ENCODE measurements around the gene ARHGAP31.
"Not testable (repeated sequence)": the region's sequence is repeated elsewhere in the genome, so short reads cannot be mapped to it uniquely, and the experiment has no call there.

Gene ARHGAP31, protein sequence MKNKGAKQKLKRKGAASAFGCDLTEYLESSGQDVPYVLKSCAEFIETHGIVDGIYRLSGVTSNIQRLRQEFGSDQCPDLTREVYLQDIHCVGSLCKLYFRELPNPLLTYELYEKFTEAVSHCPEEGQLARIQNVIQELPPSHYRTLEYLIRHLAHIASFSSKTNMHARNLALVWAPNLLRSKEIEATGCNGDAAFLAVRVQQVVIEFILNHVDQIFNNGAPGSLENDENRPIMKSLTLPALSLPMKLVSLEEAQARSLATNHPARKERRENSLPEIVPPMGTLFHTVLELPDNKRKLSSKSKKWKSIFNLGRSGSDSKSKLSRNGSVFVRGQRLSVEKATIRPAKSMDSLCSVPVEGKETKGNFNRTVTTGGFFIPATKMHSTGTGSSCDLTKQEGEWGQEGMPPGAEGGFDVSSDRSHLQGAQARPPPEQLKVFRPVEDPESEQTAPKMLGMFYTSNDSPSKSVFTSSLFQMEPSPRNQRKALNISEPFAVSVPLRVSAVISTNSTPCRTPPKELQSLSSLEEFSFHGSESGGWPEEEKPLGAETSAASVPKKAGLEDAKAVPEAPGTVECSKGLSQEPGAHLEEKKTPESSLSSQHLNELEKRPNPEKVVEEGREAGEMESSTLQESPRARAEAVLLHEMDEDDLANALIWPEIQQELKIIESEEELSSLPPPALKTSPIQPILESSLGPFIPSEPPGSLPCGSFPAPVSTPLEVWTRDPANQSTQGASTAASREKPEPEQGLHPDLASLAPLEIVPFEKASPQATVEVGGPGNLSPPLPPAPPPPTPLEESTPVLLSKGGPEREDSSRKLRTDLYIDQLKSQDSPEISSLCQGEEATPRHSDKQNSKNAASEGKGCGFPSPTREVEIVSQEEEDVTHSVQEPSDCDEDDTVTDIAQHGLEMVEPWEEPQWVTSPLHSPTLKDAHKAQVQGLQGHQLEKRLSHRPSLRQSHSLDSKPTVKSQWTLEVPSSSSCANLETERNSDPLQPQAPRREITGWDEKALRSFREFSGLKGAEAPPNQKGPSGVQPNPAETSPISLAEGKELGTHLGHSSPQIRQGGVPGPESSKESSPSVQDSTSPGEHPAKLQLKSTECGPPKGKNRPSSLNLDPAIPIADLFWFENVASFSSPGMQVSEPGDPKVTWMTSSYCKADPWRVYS (N-terminal part only)

DNA sequence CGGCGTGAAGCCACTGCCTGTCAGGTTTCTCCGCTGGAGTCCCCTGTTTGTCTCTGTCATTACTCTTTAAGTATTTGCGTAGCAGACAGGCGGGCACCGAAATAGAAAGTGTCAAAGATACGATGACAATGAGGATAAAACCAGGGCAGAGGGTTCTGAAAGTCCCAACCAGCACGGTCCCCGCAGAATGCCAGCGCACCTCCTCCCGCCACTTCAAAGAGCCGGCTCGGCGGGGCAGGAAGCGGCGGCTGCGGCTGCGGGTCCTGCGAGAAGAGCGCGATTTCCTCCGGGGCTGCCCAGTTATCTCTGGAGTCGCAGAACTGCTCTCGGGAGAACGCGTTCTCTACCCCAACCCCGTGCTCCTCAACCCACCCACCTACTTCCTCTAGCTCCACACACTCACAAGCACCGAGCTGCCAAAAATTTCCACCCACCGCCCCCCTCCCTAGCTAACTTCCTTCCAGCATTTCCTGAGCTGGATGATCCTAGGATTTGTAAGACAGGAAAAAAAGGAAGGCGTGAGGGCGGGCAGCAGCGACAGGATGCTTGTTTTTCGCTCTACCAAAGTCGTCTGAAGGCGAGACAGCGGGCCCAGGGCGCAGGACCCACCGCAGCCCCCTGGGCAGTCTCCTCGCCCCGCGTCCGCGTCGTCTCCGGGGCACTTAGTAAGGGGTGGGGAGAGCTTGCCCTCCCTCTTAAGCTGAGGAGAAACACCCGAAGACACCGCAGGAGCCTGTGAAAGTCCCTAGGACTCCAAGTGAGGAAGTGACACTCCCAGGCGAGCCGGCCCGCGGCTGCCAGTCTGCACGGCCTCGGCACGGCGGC lies at the start of gene ARHGAP31:
ARHGAP31 (plus strand) TSS at position 513 of the 825 bp plus-strand sequence. CDS start 522 bp downstream, outside the sequence.
- no peak for DNase-seq (ENCODE audit: low read depth)

DNA sequence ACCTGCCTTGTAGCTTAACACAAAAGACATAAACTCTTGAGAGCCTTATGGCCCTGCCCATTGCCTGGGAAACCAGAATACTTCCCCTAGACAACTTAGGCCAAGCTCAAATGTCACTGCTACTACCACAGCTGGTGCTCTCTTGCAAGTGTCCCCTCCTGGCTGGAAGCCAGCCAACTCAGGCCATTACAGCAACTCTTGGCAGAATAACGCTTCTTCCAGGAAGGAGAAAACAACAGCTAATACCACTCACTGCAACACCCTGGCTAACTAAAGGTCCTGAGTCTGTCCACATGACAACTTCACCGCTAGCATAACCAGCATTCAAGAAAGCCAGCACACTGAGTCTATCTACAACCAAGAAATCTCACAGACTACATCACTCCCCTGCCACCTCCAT lies 48.4 kb upstream of the ARHGAP31 start:
- DNase-seq (ENCODE audit: low read depth) = no peak

GRCh38 chr3:119255214-119255613 lies 39.0 kb upstream of the ARHGAP31 start:
- no peak for DNase-seq (ENCODE audit: low read depth)

DNA sequence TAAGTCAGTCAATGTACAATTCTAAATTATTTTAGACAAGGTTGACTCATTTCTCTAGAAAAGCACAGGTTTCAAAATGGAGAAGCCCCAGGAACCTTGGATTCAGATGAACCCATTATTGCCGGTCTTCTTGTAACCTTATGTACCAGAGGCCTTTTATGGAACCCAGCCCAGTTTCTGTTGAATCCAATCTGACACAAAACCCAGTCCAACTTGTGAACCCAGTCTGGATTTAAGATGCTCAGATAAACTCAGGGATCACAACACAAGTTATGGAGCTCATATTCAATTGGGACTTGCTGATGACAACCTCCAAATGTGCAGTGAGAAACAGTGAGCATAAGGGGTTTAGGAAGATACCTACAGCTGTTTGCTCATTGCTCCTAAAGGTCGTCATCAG lies 37.1 kb upstream of the ARHGAP31 start:
- no peak for DNase-seq (ENCODE audit: low read depth)

DNA sequence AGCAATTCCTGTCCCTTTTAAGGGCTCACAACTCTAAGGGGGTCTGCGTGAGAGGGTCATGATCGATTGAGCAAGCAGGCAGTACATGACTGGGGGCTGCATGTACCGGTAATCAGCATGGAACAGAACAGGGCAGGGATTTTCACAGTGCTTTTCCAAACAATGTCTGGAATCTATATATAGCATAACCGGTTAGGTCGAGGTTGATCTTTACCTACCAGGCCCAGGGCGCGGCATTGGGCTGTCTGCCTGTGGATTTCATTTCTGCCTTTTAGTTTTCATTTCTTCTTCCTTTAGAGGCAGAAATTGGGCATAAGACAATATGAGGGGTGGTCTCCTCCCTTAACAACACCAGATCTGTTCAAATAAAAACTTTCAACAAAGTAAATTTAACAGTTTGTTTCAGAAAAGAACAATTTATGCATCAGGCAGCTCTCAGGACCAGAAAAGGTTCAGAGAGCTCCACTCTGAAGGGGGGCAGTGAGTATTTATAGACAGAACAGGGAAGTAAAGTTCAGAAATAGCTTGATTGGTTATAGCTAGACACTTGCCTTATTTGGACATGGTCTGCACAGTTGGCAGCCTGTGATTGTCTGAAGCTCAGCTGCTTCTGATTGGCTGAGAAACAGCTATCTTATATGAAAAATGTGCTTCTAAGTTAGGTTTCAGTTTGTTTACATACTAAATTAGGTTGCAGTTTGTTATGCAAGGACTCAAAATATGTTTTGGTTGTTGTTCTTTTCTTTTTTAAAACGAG lies 36.4 kb upstream of the ARHGAP31 start:
- no peak for DNase-seq (ENCODE audit: low read depth)

- no peak for DNase-seq (ENCODE audit: low read depth)
These were observed 35.3 kb upstream of the ARHGAP31 start for GRCh38 chr3:119258915-119259314.

DNA sequence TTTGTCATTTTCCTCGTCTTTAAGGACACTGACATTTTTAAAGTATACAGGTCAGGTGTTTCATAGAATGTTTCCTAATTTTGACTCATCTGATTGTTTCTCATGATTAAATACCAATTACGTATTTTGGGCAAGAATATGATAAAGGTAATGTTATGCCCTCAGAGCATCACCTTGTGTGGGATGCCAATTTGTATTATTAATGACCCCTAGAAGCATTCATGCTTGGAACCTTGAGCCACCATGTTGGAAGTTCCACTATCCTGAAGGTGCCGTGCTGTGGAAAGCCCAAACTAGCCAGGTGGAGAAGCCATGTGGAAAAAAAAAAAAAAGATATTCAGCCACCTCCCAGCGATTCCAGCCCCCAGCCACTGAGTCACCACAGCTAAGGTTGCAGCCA lies 34.4 kb upstream of the ARHGAP31 start:
- DNase-seq (ENCODE audit: low read depth) = no peak

DNA sequence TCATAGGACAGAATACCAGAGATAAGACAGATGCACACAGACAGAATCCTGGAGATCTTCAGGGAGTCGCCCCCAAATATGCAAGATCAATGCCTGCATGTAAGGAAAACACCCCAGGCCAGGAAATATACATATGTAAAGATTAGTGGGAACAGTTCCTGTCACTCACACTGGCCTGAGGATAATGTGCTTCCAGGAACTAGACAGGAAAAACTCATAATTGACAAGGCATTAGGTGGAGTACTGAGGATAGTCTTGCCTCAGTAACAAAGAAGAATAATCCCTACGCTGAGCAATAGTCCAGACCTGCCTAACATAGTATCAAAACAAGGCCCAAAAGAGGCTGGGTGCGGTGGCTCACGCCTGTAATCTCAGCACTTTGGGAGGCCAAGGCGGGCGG lies 33.1 kb upstream of the ARHGAP31 start:
- DNase-seq (ENCODE audit: low read depth) = no peak

- not testable (repeated sequence) for DNase-seq (ENCODE audit: low read depth)
These were observed 24.0 kb upstream of the ARHGAP31 start for GRCh38 chr3:119270212-119270611.

GRCh38 chr3:119276680-119277079 lies 17.5 kb upstream of the ARHGAP31 start:
- DNase-seq (ENCODE audit: low read depth) = no peak

DNA sequence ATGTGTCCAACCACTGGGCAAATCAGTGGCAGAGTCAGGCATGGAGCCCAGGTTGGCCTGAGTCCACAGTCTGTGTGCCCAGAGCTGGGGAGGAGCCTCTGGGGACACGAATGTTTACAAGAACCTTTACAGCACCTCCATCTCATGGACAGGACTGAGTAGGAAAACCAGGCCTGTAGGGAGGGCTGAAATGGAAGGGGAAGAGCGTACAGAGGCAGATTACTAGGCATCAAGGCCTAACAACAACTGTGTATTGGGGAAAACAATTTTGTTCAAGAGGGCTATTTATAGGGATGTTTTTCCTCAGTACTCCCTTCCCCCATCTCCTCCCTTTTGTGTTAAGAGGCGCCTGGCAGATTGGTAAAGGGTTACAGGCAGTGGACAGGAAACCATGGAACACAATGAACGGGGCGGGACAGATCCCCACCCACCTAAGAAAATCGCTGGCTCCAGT lies 15.1 kb upstream of the ARHGAP31 start:
- DNase-seq (ENCODE audit: low read depth) = no peak

- DNase-seq (ENCODE audit: low read depth) = no peak
These were observed 14.5 kb upstream of the ARHGAP31 start for GRCh38 chr3:119279584-119280243.

DNA sequence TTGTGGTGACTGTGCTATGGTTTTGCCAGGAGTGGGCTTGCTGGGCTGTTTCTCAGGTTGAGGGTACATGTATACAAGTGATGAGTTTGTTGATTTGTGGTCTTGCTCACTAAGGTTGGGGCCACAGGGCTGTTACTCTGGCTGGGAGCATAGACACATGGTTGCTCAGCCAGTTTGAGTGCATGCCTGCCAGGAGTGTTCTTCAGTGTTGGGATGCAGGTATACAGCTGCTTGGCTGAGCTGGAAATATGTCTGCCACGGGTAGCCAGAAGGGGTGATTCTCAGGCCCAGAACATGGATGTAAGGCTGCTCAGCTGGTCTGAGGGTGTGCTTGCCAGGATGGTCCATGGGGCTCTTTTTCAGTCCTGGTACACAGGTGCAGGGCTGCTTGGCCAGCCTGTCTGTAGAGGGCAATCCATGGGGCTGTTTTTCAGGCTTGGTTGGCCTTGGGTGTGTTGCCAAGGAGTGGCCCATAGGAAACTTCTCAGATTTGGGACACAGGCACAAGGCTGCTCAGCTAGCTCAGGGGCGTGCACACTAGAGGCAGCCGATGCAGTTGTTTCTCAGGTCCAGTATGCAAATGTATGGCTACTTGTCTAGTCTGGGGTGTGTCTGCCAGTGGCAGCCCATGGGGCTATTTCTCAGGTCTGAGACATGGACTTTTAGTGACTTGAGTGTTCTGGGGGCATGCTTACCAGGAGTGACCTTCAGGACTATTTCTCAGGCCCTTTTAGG lies 5.3 kb upstream of the ARHGAP31 start:
- no peak for DNase-seq (ENCODE audit: low read depth)

GRCh38 chr3:119289404-119289770 lies 4.8 kb upstream of the ARHGAP31 start:
- DNase-seq (ENCODE audit: low read depth) = no peak

DNA sequence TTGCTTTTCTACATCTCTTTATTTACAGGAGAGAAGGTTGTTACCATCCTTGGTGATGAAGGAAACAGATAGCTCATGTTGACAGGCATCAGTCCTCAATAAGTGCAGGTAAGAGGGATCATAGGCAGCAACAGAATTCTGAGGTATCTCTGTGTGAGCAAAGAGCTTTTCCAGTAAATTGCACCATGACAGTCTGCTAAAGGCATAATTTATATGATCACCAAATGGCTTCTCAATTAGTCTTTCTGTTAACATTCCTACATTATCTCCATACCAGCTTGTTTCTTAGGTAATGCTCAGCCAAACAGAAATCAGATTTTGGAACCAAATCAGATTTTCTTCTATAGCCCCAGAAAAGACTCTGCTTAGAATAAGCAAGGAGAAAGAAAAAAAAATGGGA lies 3.6 kb upstream of the ARHGAP31 start:
- no peak for DNase-seq (ENCODE audit: low read depth)

DNA sequence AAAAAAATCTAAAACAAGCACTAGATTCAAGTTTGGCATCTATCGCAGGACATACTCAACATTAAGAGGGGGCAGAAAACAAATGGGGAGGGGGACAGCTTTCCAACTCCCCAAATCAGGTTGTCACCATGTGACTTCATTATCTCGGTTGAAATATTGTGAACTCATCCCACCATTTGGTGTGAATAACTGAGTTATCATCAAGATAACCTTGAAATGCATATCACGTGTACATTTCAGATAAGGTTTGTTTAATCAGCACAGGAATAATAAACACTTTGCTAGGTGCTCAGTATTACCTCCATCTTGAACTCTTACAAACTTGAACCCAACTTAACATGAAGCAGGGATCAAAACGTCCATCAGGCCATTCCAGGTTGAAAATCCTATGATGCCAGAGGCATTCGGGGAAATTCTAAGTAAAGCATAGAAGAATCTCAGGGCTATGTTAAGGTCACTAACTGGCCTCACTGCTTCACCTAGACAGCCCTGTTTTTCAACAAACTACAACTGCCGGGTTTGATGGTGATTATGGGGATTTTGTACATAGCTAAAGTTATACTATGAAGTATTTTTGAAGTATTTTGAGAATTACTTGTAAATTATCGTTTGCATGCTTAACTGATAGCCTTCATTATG lies 3.0 kb upstream of the ARHGAP31 start:
- DNase-seq (ENCODE audit: low read depth) = no peak

DNA sequence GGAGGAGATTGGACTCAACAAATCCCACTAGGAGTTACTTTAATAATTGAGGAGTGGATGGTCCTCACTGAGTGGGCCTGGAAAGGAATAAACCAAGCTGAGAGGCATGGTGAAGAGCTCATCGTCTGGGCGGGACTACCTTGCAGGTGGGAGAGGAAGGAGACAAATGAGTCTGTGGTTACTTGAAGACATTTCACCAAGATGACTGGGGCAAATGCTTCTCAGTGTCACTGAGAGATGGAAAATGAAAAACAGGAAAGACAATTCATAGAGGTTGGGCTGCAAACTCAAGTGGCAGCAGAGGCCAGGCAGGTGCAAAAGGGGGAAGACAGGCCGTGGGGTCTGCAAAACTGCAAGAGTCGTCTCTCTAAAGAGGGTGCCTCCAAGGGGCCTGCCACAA lies 1.5 kb upstream of the ARHGAP31 start:
- no peak for DNase-seq (ENCODE audit: low read depth)

GRCh38 chr3:119293105-119293870 lies 895 bp upstream of the ARHGAP31 start:
- DNase-seq (ENCODE audit: low read depth) = no peak

All from non-pigmented ciliary epithelial cell (primary cell).